ENCODE measurements around the gene NAT8L. TPM values are rescaled to one million over a fixed set of nuclear protein-coding genes. Genes with fewer than 3 reads are reported as not detected.

Gene NAT8L
- total RNA-seq, 1 donor from 2014 or later: 0.24 TPM

- ChIA-PET CTCF (no interaction called here), POLR2A (no interaction called here)
- Mint-ChIP-seq H3K4me1 (no peaks in the 10 kb centered on the region), H3K36me3 (ENCODE audit: low read depth) (no peaks in the 10 kb centered on the region), H3K4me3 (no peak overlapping the region), H3K27me3 (no peaks in the 10 kb centered on the region), H3K27ac (no peak overlapping the region), H3K9me3 (no peaks in the 10 kb centered on the region)
- no peak for TF ChIP-seq CTCF (IDR thresholded peaks at IDR 0.05)
- intact Hi-C loops (cut with micrococcal nuclease): no loop called here
- DNase-seq: no peak
- no peak for ATAC-seq (ENCODE audit: low read depth)
These were observed 16.3 kb downstream of the NAT8L start for GRCh38 chr4:2075171-2075986.

- POLR2A ChIA-PET: no interaction called here
- Mint-ChIP-seq H3K9me3 (no peaks in the 10 kb centered on the region), H3K4me3 (no peak overlapping the region), H3K4me1 (no peaks in the 10 kb centered on the region), H3K36me3 (ENCODE audit: low read depth) (no peaks in the 10 kb centered on the region), H3K27me3 (no peaks in the 10 kb centered on the region), H3K27ac (no peak overlapping the region)
- no peak for ATAC-seq (ENCODE audit: low read depth)
- no peak for DNase-seq
- TF ChIP-seq CTCF (IDR thresholded peaks at IDR 0.05): no peak
- intact Hi-C loops (cut with micrococcal nuclease): no loop called here
- CTCF ChIA-PET: no interaction called here
These were observed 17.1 kb downstream of the NAT8L start for GRCh38 chr4:2075987-2076907.

GRCh38 chr4:2076908-2077536, 17.9 kb downstream of the NAT8L start:
- no peaks in the 10 kb centered on the region for H3K36me3 Mint-ChIP-seq (ENCODE audit: low read depth)
- CTCF ChIA-PET: no interaction called here

GRCh38 chr4:2077537-2078460, 18.7 kb downstream of the NAT8L start:
- ChIA-PET POLR2A (no interaction called here), CTCF (no interaction called here)
- Mint-ChIP-seq H3K27ac (no peak overlapping the region), H3K4me3 (no peak overlapping the region), H3K36me3 (ENCODE audit: low read depth) (no peaks in the 10 kb centered on the region), H3K27me3 (no peaks in the 10 kb centered on the region), H3K4me1 (no peaks in the 10 kb centered on the region), H3K9me3 (no peaks in the 10 kb centered on the region)
- DNase-seq (no peak), ATAC-seq (ENCODE audit: low read depth) (no peak)
- TF ChIP-seq CTCF (IDR thresholded peaks at IDR 0.05): no peak
- intact Hi-C loops (cut with micrococcal nuclease): no loop called here

More at GRCh38 chr4:2076908-2077536, 17.9 kb downstream of the NAT8L start:
- Mint-ChIP-seq H3K9me3 (no peaks in the 10 kb centered on the region), H3K27me3 (no peaks in the 10 kb centered on the region), H3K27ac (no peak overlapping the region), H3K4me3 (no peak overlapping the region), H3K4me1 (no peaks in the 10 kb centered on the region)
- TF ChIP-seq CTCF (IDR thresholded peaks at IDR 0.05): no peak
- POLR2A ChIA-PET: no interaction called here
- no peak for DNase-seq
- no peak for ATAC-seq (ENCODE audit: low read depth)
- intact Hi-C loops (cut with micrococcal nuclease): no loop called here
